Common myeloid progenitor, CD34-positive (primary cell): Measurements from ENCODE around the gene ECEL1.

ENCODE experiments used
- CTCF ChIA-PET: fragments of 350-600 bp; sonication (Branson Sonifier 250); formaldehyde crosslinking; loops from one replicate; lab custom pipeline; 2021; ENCODE audit warnings: antibody characterized with exemption; lab: Charles Lee
- POLR2A ChIA-PET: fragments of 350-600 bp; sonication (Branson Sonifier 250); formaldehyde crosslinking; loops from one replicate; lab custom pipeline; 2021; ENCODE audit warnings: antibody characterized with exemption; lab: Charles Lee
- DNase-seq, 3 donors: peaks; one replicate each; pipeline versions ENCODE4 v3.0.0 to v3.0.0-alpha.2; 2013
- H3K27ac ChIP-seq, 2 experiments: 1 replicate in 1 of 2; 2 replicates in 1 of 2; pipeline ENCODE4 v1.7.0; 2013; ENCODE audit warnings: inconsistent platforms in 2 of 2, low read length in 2 of 2, mild to moderate bottlenecking in 2 of 2, low read depth in 1 of 2, moderate library complexity in 1 of 2; ENCODE audit not compliant: severe bottlenecking in 2 of 2, insufficient read depth in 1 of 2, poor library complexity in 1 of 2
- H3K27me3 ChIP-seq, 5 experiments: replicated peaks in 2 of 5; 1 replicate in 3 of 5; 2 replicates in 2 of 5; pipeline versions ENCODE4 v1.6.1 to v1.7.0; 2013; ENCODE audit warnings: low read length in 4 of 5, mild to moderate bottlenecking in 2 of 5, moderate library complexity in 2 of 5, inconsistent platforms in 1 of 5; ENCODE audit not compliant: insufficient read depth in 5 of 5, control insufficient read depth in 4 of 5
- H3K36me3 ChIP-seq, 4 experiments: 1 replicate in 2 of 4; 2 replicates in 2 of 4; pipeline versions ENCODE4 v1.6.1 to v1.7.0; 2013; ENCODE audit warnings: low read length in 3 of 4, control low read depth in 1 of 4, mild to moderate bottlenecking in 1 of 4; ENCODE audit not compliant: control insufficient read depth in 4 of 4, insufficient read depth in 4 of 4
- H3K4me1 ChIP-seq, 4 experiments: 1 replicate in 3 of 4; 2 replicates in 1 of 4; pipeline versions ENCODE4 v1.6.1 to v1.7.1; 2013; ENCODE audit warnings: low read length in 3 of 4, mild to moderate bottlenecking in 3 of 4, control low read depth in 1 of 4, inconsistent platforms in 1 of 4, moderate library complexity in 1 of 4; ENCODE audit not compliant: control insufficient read depth in 4 of 4, insufficient read depth in 4 of 4; ENCODE audit errors: control extremely low read depth in 1 of 4
- H3K4me3 ChIP-seq, 7 experiments: 1 replicate in 4 of 7; 2 replicates in 3 of 7; pipeline versions ENCODE4 v1.5.1 to v1.7.0; 2013; ENCODE audit warnings: mild to moderate bottlenecking in 7 of 7, low read length in 6 of 7, moderate library complexity in 6 of 7, inconsistent platforms in 2 of 7, low read depth in 2 of 7, control low read depth in 1 of 7; ENCODE audit not compliant: insufficient read depth in 4 of 7, control insufficient read depth in 1 of 7; ENCODE audit errors: extremely low read depth in 1 of 7
- H3K9me3 ChIP-seq, 5 experiments: 1 replicate in 4 of 5; 2 replicates in 1 of 5; pipeline versions ENCODE4 v1.6.1 to v1.7.1; 2013; ENCODE audit warnings: low read length in 4 of 5, mild to moderate bottlenecking in 2 of 5, inconsistent platforms in 1 of 5, low read depth in 1 of 5, moderate library complexity in 1 of 5; ENCODE audit not compliant: control insufficient read depth in 4 of 5, insufficient read depth in 2 of 5; ENCODE audit errors: control extremely low read depth in 1 of 5
- WGBS: methylation state at CpG from one replicate; pipeline ENCODE4 v1.1.5; 2013; ENCODE audit not compliant: insufficient coverage; 5-methylcytosine and 5-hydroxymethylcytosine counted together

The ECEL1 gene

GRCh38 chr2:232466221-232466620, 21.4 kb downstream of the ECEL1 start:
- peaks cover 0 to 4% (median 2%) of the 10 kb centered on the region in 5 experiments for H3K9me3 ChIP-seq
- ChIA-PET CTCF (interaction anchor here (2.2 kb wide), 1 partner anchor 10 kb away, joined by 8 read pairs; the partner anchor contains the start of gene ALPI), POLR2A (no interaction called here)
- no peak overlapping the region for H3K4me3 ChIP-seq
- WGBS = 82% methylated on average over 5 of the region's 7 CpGs
- H3K27ac ChIP-seq = no peak overlapping the region
- no peak for DNase-seq
- no peaks in the 10 kb centered on the region for H3K4me1 ChIP-seq
- H3K36me3 ChIP-seq = no peaks in the 10 kb centered on the region
- peaks cover 0 to 8% (median 7%) of the 10 kb centered on the region in 5 experiments for H3K27me3 ChIP-seq

- CTCF ChIA-PET = interaction anchor here (2.2 kb wide), 1 partner anchor 9 kb away, joined by 8 read pairs; the partner anchor contains the start of gene ALPI
- WGBS = 96% methylated on average over 3 of the region's 6 CpGs
- Histone ChIP-seq H3K4me3 (no peak overlapping the region), H3K27ac (no peak overlapping the region), H3K4me1 (no peaks in the 10 kb centered on the region), H3K9me3 (peaks cover 0 to 4% (median 2%) of the 10 kb centered on the region in 5 experiments), H3K27me3 (peaks cover 0 to 12% (median 5%) of the 10 kb centered on the region in 5 experiments), H3K36me3 (no peaks in the 10 kb centered on the region)
- DNase-seq = no peak
- POLR2A ChIA-PET = interaction anchor here (0.6 kb wide), 1 partner anchor 26 kb away, joined by 3 read pairs; no protein-coding TSS in a partner anchor
These were observed 22.6 kb downstream of the ECEL1 start for GRCh38 chr2:232465061-232465460.

- 100% methylated on average over 3 of the region's 3 CpGs for WGBS
- POLR2A ChIA-PET = no interaction called here
- Histone ChIP-seq H3K4me3 (no peak overlapping the region), H3K27ac (no peak overlapping the region), H3K4me1 (no peaks in the 10 kb centered on the region), H3K27me3 (peaks cover 0 to 18% (median 5%) of the 10 kb centered on the region in 5 experiments), H3K9me3 (peaks cover 0 to 4% (median 2%) of the 10 kb centered on the region in 5 experiments), H3K36me3 (no peaks in the 10 kb centered on the region)
- CTCF ChIA-PET = interaction anchor here (0.7 to 2.2 kb wide), 3 partner anchors 9 to 127 kb away, joined by 3 to 8 read pairs (median 3); partner anchors contain the start of gene ALPI
- no peak for DNase-seq
These were observed 23.1 kb downstream of the ECEL1 start for GRCh38 chr2:232464544-232464885.

- Histone ChIP-seq H3K27me3 (peaks cover 0 to 24% (median 5%) of the 10 kb centered on the region in 5 experiments), H3K9me3 (peaks cover 0 to 4% (median 2%) of the 10 kb centered on the region in 5 experiments), H3K27ac (no peak overlapping the region), H3K36me3 (no peaks in the 10 kb centered on the region), H3K4me3 (no peak overlapping the region), H3K4me1 (no peaks in the 10 kb centered on the region)
- POLR2A ChIA-PET = no interaction called here
- no peak for DNase-seq
- CTCF ChIA-PET = interaction anchor here (0.7 kb wide), 2 partner anchors 60 to 128 kb away, joined by 3 read pairs; no protein-coding TSS in a partner anchor
- WGBS = 95% methylated on average over 16 of the region's 18 CpGs
These were observed 23.7 kb downstream of the ECEL1 start for GRCh38 chr2:232463701-232464543.

GRCh38 chr2:232460171-232460570, 27.5 kb downstream of the ECEL1 start:
- Histone ChIP-seq H3K4me3 (no peak overlapping the region), H3K27ac (no peak overlapping the region), H3K27me3 (peaks cover 0 to 39% (median 17%) of the 10 kb centered on the region in 5 experiments), H3K9me3 (peaks cover 0 to 4% (median 0%) of the 10 kb centered on the region in 5 experiments), H3K36me3 (no peaks in the 10 kb centered on the region), H3K4me1 (no peaks in the 10 kb centered on the region)
- 80% methylated on average over 1 of the region's 2 CpGs for WGBS
- DNase-seq = no peak
- POLR2A ChIA-PET = no interaction called here
- CTCF ChIA-PET = interaction anchor here (1.0 kb wide), 1 partner anchor 61 kb away, joined by 3 read pairs; the partner anchor contains the start of gene PRSS56

- no peaks in the 10 kb centered on the region for H3K4me1 ChIP-seq
- H3K4me3 ChIP-seq = no peak overlapping the region
- 90% methylated on average over 8 of the region's 11 CpGs for WGBS
- ChIA-PET CTCF (no interaction called here), POLR2A (no interaction called here)
- DNase-seq = no peak
- no peaks in the 10 kb centered on the region for H3K36me3 ChIP-seq
- H3K27me3 ChIP-seq = peaks cover 0 to 39% (median 17%) of the 10 kb centered on the region in 5 experiments
- H3K9me3 ChIP-seq = peaks cover 0 to 4% (median 0%) of the 10 kb centered on the region in 5 experiments
- no peak overlapping the region for H3K27ac ChIP-seq
These were observed 28.1 kb downstream of the ECEL1 start for GRCh38 chr2:232459419-232460035.
